GM21737 (cell line): ENCODE results near the gene SMARCC1.

ENCODE experiments used
- ATAC-seq: cut with Tn5 transposase; IDR thresholded peaks from one replicate; pipeline ENCODE4 v1.9.1; 2021; ENCODE audit warnings: mild to moderate bottlenecking, moderate library complexity; ENCODE audit not compliant: unreplicated experiment

Gene SMARCC1

DNA sequence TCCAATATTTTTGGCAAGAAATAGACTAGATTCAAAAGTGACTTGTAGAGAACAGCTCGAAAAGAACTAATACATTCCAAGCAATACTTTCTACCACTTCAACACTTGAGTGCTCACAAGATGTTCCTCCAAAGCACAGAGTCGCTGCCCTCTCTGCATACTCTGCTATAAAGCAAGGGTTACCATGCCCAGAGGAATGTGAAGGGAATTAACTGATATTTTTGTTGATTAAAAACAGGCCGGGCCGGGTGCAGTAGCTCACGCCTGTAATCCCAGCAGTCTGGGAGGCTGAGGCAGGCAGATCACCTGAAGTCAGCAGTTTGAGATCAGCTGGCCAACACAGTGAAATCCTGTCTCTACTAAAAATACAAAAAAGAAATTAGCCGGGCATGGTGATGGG is 145.5 kb downstream of the SMARCC1 start:
- ATAC-seq = no peak

- no peak for ATAC-seq
These were observed 146.2 kb downstream of the SMARCC1 start for GRCh38 chr3:47635536-47635935.

DNA sequence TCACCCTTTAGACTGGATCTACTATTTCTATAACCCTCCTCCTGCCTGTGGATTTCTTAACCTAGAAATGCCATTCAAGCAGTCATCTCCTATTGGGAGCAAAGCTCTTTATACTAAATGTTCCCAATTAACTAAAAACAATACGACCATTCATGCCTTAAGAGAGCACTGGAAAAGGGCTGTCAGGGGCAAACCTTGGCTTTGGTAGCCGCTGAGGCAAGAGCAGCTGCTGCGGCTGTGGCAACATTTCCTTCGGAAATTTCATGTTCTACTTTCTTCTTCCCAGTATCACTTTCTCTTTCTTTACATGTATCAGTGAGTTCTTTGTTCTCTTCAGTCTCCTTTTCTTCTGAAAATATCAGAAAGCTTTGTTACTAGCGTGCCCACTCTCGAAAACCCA is 146.7 kb downstream of the SMARCC1 start:
- ATAC-seq = no peak

DNA sequence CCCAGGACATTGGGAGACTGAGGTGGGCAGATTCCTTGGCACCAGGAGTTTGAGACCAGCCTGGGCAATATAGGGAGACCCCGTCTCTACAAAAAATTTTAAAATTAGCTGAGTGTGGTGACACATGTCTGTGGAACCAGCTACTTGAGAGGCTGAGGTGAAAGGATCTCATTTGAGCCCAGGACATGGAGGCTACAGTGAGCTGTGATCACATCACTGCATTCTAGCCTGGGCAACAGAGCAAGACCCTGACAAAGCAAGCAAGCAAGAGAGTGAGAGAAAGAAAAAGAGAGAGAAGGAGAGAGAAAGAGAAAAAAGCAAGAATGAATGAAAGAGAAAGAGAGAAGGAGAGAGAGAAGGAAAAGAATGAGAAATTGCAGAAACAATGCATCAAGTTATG is 150.9 kb downstream of the SMARCC1 start:
- ATAC-seq = no peak

DNA sequence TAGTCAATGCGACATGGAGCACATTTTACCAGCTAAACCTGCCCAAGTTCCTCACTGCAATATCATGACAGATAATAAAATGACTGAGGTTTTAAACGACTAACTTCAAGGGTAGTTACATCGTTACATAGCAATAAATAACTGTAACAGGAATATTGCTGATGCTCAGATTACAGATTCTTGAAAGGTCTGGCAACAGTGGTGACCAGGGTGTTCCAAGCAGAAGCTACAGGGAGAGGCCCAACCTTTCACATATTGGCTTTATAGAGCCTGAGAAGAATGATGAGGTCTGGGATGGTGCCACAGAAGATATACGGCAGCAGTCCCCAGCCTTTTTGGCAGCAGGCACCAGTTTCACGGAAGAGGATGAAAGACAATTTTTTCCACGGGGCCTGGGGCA is 151.9 kb downstream of the SMARCC1 start:
- ATAC-seq = no peak

- no peak for ATAC-seq
These were observed 153.3 kb downstream of the SMARCC1 start for GRCh38 chr3:47628426-47628825.

DNA sequence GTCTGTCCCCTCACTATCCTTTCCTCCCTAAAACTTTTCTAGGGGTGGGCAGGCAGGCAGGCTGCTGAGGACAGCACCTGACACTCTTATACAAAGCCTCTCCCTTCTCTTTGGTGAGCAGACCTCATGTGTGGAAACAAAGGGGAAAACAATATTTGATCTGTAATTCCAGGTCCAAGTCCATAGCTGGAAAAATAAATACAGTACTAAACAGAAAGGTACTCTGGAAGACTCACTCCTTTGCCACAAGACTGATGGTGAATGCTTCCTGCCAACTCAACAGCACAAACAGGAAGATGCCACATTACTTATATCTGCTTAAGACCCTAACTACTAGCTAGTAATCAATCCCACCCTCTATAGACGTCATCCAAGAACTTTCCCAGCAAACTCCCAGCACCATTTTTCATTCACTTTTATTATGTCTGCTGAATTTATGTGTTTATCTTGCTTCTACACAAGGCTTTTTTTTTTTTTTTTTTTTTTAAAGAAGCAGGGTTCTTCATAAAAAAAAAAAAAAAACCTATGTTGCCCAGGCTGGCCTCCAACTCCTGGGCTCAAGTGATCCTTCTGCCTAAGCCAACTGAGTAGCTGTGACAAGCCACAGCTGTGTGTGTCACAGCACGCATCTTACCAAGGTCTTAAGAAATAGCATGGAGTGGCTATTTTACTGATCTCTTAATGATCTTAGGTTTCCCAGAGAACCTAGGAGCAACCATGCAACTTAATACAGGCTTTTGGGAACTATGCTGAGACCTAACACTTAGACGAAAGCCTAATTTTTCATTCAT is 158.8 kb downstream of the SMARCC1 start:
- no peak for ATAC-seq

DNA sequence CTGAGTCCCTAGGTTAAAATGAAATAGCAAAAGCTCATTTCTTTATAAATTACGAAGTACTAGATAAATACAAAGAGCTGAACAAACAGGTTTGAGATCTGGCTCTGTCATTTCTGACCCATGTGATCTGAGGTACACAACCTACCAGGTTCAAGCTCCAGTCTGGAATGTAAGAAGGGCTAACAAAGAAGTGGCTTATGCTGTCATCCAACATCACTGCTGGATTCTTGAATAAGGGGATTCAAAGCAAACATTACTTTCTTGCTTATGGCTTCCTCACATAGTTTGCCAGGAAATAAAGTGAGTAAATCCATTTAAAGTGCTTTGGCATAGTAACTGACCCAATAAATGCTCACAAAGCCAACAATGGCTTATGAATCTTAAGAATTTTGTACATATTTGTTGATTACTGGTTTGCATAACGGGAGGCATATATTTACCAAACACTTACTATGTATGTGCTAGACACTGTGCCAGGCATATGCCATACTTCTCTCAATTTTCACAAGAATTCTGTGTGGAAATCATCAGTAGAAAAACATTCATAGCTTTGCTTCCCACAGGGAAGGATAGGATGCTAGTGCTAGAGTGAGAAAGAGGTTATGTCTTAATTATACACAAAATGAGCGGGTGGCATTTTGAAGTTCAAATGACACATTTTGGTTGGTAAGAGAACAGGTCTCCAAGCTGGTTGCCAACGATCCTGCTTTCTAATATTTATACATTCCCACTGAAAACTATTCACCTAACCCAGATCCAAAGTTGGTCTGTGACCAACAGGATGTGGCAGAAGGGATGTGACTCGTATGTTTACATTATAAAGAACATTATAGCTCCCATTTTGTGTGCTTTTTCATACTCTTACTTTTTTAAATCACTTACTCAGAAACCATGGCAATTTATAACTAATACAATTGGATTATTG is 164.3 kb downstream of the SMARCC1 start:
- no peak for ATAC-seq

DNA sequence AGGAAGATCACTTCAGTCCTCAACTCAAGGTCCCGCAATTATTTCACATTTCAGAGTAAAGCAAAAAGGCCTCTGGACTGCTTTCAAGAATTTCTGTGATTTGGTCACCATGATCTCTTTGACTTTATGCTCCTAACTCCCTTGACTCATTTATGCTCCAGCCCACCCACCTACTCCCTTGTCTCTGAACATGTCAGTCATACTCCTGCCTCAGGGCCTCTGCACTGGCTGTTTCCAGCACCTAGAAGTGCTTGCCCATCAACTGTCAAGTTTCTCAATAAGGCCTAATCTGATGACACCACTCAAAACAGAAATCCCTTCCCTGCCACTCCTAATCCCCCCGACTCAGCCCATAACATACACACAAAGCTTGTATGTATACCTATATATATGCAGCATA is 166.9 kb downstream of the SMARCC1 start:
- ATAC-seq = no peak

DNA sequence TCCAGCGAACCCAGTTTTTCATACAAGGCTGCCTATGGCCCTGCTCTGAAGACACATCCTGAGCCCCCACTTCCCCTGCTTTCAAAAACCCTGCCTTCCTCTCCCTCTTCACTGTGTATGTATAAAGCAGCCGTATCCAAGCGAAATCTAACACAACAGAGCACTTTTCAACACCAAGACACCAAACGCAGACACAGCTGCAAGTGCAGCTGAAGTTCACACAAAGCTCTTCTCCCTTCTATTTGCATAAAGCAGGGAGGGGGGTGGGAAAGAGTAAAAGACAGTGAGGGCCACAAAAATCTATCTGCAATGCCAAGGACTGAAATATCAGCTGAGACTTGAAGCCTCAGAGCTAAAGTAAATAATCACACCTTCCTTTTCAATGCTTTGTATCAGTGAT is 168.0 kb downstream of the SMARCC1 start:
- no peak for ATAC-seq

DNA sequence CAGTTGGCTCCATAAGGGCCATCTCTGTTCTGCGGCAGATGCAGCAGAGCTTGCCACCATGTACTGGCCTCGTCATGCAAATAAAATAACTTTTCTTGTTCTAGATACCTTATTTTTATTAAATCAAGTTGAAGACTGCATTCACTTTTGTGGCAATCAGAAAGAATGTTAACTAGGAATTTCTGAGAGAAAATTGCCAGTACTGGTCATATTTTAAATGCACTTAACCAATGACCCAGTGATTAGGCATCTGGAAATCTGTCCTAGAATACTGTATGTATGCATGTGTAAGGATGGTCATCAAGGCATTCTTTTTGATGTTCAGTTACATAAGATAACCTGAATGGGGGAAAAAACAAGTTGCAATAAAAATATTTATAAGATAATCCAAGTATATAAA is 168.8 kb downstream of the SMARCC1 start:
- no peak for ATAC-seq

DNA sequence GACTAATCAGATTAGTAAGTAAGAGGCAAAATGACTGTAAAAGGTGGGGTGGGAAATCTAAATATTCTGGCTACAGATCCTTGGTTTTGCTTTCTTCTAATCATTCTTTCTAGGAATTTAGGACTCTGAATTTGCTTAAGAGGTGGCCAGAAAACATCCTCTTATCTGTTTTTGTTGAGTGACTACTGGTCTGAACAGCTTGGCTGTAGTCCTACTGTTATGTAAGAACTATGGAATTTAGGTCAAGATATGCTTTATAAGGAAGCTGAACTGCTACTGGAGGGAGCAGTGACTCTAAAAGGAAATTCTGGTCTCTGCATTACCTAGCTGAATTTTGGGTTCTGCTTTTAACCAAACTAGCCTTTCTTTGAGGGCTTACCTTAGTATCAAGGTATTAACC is 169.5 kb downstream of the SMARCC1 start:
- no peak for ATAC-seq

DNA sequence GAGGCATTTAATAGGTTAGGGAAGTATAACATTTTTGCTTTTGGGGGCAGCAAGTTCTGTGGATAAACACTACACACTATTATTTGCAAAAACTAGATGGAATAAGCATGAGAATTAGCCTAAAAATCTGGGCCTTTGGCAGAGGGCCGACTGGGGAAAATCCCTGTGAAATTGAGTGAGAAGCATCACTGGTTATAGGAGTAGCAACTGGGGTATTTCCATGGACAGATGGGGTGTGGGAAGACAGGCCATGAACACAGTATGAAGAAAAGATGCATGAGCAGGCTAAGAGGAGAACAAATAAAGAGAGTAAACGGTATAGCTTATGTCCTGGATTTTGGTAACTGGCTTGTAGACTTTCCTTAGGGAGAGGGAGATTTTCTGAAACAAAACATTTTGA is 170.1 kb downstream of the SMARCC1 start:
- no peak for ATAC-seq

- no peak for ATAC-seq
These were observed 171.1 kb downstream of the SMARCC1 start for GRCh38 chr3:47610583-47610982.

GRCh38 chr3:47607335-47607734 is 174.4 kb downstream of the SMARCC1 start:
- ATAC-seq = no peak

DNA sequence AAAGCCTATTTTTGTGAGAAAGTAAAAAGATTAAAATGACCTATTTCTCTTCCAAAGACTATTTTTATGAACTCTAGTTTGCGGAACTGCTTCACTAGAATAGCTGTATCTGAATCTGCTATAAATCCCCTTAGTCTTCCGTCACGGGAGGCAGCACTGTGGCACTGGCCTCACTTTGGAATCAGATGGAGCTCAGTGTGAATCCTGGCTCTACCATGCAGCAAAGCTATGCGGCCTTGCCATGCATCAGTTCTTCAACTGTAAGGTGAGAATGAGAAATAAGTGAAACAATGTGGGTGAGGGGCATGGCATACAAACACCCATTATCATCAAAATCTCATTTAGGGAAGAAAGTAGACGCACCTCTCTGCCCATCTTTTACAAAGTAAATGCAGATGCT is 175.5 kb downstream of the SMARCC1 start:
- ATAC-seq = no peak

DNA sequence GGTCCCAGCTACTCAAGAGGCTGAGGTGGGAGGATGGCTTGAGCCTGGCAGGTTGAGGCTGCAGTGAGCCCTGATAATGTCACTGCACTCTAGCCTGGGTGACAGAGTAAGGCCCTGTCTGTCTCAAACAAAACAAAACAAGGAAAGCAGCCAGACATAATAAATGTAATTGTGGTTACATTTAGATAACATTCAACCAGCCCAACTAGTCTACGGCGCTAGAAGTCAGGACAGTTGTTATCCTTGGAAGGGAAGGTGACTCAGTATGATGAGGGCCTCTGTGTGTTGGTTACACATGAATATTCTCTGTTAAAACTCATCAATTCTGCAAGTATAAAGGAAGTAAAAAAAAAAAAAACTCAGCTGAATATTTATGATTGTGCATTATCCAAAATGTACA is 176.0 kb downstream of the SMARCC1 start:
- ATAC-seq = no peak

DNA sequence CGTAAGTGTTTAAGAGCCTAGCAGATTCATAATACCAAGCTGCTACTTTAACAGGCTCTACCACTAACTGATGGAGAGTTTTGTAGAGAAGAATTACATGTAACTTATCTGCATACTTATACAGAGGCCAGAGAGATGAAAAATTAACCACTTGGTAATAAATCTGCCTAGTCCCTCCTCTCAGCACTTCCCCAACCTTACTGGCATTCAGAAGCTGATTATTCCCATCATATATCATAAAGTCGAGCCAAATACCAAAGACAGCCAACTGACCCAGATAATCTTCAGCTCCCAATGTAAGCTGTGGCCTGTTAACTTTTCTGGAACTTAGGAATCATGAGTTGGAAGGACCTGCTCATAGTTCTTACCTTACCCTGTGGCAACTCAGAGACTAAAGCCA is 177.5 kb downstream of the SMARCC1 start:
- no peak for ATAC-seq

- no peak for ATAC-seq
These were observed 178.4 kb downstream of the SMARCC1 start for GRCh38 chr3:47603332-47603731.

GRCh38 chr3:47601281-47601680 is 180.4 kb downstream of the SMARCC1 start:
- no peak for ATAC-seq

GRCh38 chr3:47594792-47595191 is 186.9 kb downstream of the SMARCC1 start:
- no peak for ATAC-seq
